Measurements from ENCODE around the gene ANGPTL7.
A peak's percentile ranks its signal among the peaks of the same experiment; 100 is the strongest.

The ANGPTL7 gene

GRCh38 chr1:11178021-11179015, 10.8 kb upstream of the ANGPTL7 start:
- POLR2A ChIA-PET, result no interaction called here
- no peaks in the 10 kb centered on the region for H3K9me3 ChIP-seq (ENCODE audit: control insufficient read depth, insufficient read depth, low read depth, low read length)
- H3K27ac ChIP-seq (ENCODE audit: extremely low read depth, low read depth, low read length), result no peak overlapping the region
- peaks cover 11% of the 10 kb centered on the region for H3K4me1 ChIP-seq (ENCODE audit: control insufficient read depth, insufficient read depth, low read length)
- H3K36me3 ChIP-seq (ENCODE audit: control insufficient read depth in 2 of 2, insufficient read depth in 1 of 2, low read length in 2 of 2), result peaks cover 0 to 53% of the 10 kb centered on the region in 2 experiments; a peak in 2 of 3 replicates
- CTCF ChIA-PET, result interaction anchor here (0.5 to 4.1 kb wide), 4 partner anchors 50 to 604 kb away, joined by 3 to 19 read pairs (median 3); no protein-coding TSS in a partner anchor
- H3K4me3 ChIP-seq (ENCODE audit: low read depth, low read length), result no peak overlapping the region
- TF ChIP-seq TRIM28 (IDR thresholded peaks at IDR 0.05; ENCODE audit: borderline replicate concordance, low read length), result peak; percentile 66; the same call in 1 of the 2 replicates
- TF ChIP-seq ZNF138 (tag by site-specific recombination; IDR thresholded peaks at IDR 0.05; ENCODE audit: borderline replicate concordance), result no peak
- no peak for TF ChIP-seq ZNF214 (tag by site-specific recombination; IDR thresholded peaks at IDR 0.05; ENCODE audit: borderline replicate concordance)
- TF ChIP-seq BCL6B (tag by site-specific recombination; IDR thresholded peaks at IDR 0.05), result peak; percentile 89
- TF ChIP-seq ZNF843 (tag by site-specific recombination; IDR thresholded peaks at IDR 0.05), result peak; percentile 100
- TF ChIP-seq ZBTB6 (tag by site-specific recombination; IDR thresholded peaks at IDR 0.05), result 0 out of 2 replicates have a peak, but pooled peaks have one; percentile 34
- peak; percentile 43 for TF ChIP-seq ZNF529 (tag by site-specific recombination; IDR thresholded peaks at IDR 0.05; ENCODE audit: insufficient replicate concordance)
- TF ChIP-seq PRDM4 (tag by site-specific recombination; IDR thresholded peaks at IDR 0.05), result peak; percentile 99
- TF ChIP-seq ZNF560 (tag by site-specific recombination; IDR thresholded peaks at IDR 0.05; ENCODE audit: borderline replicate concordance), result no peak
- peak; percentile 92 for TF ChIP-seq ZNF629 (tag by site-specific recombination; IDR thresholded peaks at IDR 0.05)
- peak; percentile 83 for TF ChIP-seq ZBTB8A (tag by site-specific recombination; IDR thresholded peaks at IDR 0.05)
- no peak for TF ChIP-seq ZNF514 (tag by site-specific recombination; IDR thresholded peaks at IDR 0.05)
- no peak for TF ChIP-seq ZSCAN5A (tag by site-specific recombination; IDR thresholded peaks at IDR 0.05)
- TF ChIP-seq PATZ1 (tag by site-specific recombination; IDR thresholded peaks at IDR 0.05), result peak; percentile 59
- no peak for TF ChIP-seq ZFP41 (tag by site-specific recombination; IDR thresholded peaks at IDR 0.05; ENCODE audit: borderline replicate concordance)
- no peak for TF ChIP-seq ZNF658 (tag by site-specific recombination; IDR thresholded peaks at IDR 0.05)
- no peak for TF ChIP-seq ZNF335 (tag by site-specific recombination; conservative IDR thresholded peaks at IDR 0.05)
- peak; percentile 91 for TF ChIP-seq ZIC2 (tag by site-specific recombination; IDR thresholded peaks at IDR 0.05)
- no peak for TF ChIP-seq AEBP2 (tag by site-specific recombination; IDR thresholded peaks at IDR 0.05; ENCODE audit: borderline replicate concordance)
- TF ChIP-seq KLF17 (tag by site-specific recombination; IDR thresholded peaks at IDR 0.05), result peak; percentile 45; the same call in 1 of the 2 replicates
- TF ChIP-seq ZNF132 (tag by site-specific recombination; IDR thresholded peaks at IDR 0.05; ENCODE audit: borderline replicate concordance), result no peak
- no peak for TF ChIP-seq EGR2 (tag by site-specific recombination; IDR thresholded peaks at IDR 0.05; ENCODE audit: low read depth)
- TF ChIP-seq OVOL3 (tag by site-specific recombination; IDR thresholded peaks at IDR 0.05), result peak; percentile 97
- no peak for TF ChIP-seq ZNF350 (tag by site-specific recombination; IDR thresholded peaks at IDR 0.05)
- no peak for TF ChIP-seq ZNF211 (tag by site-specific recombination; IDR thresholded peaks at IDR 0.05; ENCODE audit: low read depth)

Measured in HEK293 (cell line).